Gastrocnemius medialis (tissue), 4 donors: Measurements from ENCODE around the gene PROKR1.

Source experiments
- CTCF ChIP-seq, 5 experiments: fragments of 450-650 bp in 3 of 5; fragments of 200-600 bp in 2 of 5; sonication (generic) in 2 of 5; IDR thresholded peaks in 4 of 5; conservative IDR thresholded peaks in 1 of 5; 1 replicate in 4 of 5; 2 replicates in 1 of 5; pipeline ENCODE4 v1.5.1; 2016 to 2019; ENCODE audit warnings: antibody characterized with exemption in 5 of 5, mild to moderate bottlenecking in 3 of 5, moderate library complexity in 3 of 5
- POLR2A ChIP-seq, 2 donors: fragments of 450-650 bp; IDR thresholded peaks; one replicate each; pipeline ENCODE4 v1.6.1; 2017; ENCODE audit warnings: antibody characterized with exemption in 2 of 2, mild to moderate bottlenecking in 2 of 2, moderate library complexity in 2 of 2

GRCh38 chr2:68692511-68692910 is 49.1 kb downstream of the PROKR1 start:
- TF ChIP-seq POLR2A (IDR thresholded peaks at IDR 0.05) (no peak), CTCF (IDR thresholded peaks at IDR 0.05 in 4 of 5, conservative IDR thresholded peaks at IDR 0.05 in 1 of 5) (no peak)
